H1 (cell line): Measurements from ENCODE around the gene APBA2.

Experiments used
- ASH2L ChIP-seq: fragments of 200-600, 300-600 bp; sonication (generic); IDR thresholded peaks from one replicate; pipeline ENCODE4 v1.7.1; 2017; ENCODE audit warnings: low read length
- CEBPB ChIP-seq: IDR thresholded peaks from 2 replicates; pipeline ENCODE4 v1.6.1; 2012; ENCODE audit warnings: low read depth, low read length
- CREB1 ChIP-seq: IDR thresholded peaks from 2 replicates; pipeline ENCODE4 v1.6.1; 2012; ENCODE audit warnings: inconsistent platforms
- EZH2 ChIP-seq: fragments of 200-600 bp; sonication (generic); IDR thresholded peaks from 2 replicates; pipeline ENCODE4 v1.7.1; 2012; ENCODE audit warnings: low read depth, mild to moderate bottlenecking, moderate library complexity, low read length, inconsistent platforms; ENCODE audit not compliant: severe bottlenecking
- POLR2A ChIP-seq, 2 experiments: IDR thresholded peaks; 1 replicate in 1 of 2; 2 replicates in 1 of 2; pipeline ENCODE4 v1.6.1; 2011; ENCODE audit warnings: low read depth in 2 of 2, low read length in 2 of 2, mild to moderate bottlenecking in 2 of 2; ENCODE audit errors: control extremely low read depth in 1 of 2
- SRF ChIP-seq: IDR thresholded peaks from 2 replicates; pipeline ENCODE4 v1.6.1; 2011; ENCODE audit warnings: mild to moderate bottlenecking, low read depth, low read length, moderate library complexity
- TAF1 ChIP-seq: IDR thresholded peaks from 2 replicates; pipeline ENCODE4 v1.6.1; 2011; ENCODE audit warnings: mild to moderate bottlenecking, low read depth, low read length
- YY1 ChIP-seq: IDR thresholded peaks from 2 replicates; pipeline ENCODE4 v1.6.1; 2011; ENCODE audit warnings: low read depth, mild to moderate bottlenecking, low read length
- TF ChIP-seq, protein P1 (sequence below), 3 experiments: IDR thresholded peaks; 1 replicate in 2 of 3; 2 replicates in 1 of 3; pipeline versions ENCODE4 v1.5.1 to v1.6.1; 2011; ENCODE audit warnings: low read length in 3 of 3, mild to moderate bottlenecking in 3 of 3, inconsistent platforms in 2 of 3, low read depth in 1 of 3, moderate library complexity in 1 of 3; ENCODE audit not compliant: insufficient read depth in 1 of 3; ENCODE audit errors: control extremely low read depth in 1 of 3
- TF ChIP-seq, protein P2 (sequence below): IDR thresholded peaks from 2 replicates; pipeline ENCODE4 v1.6.1; 2012; ENCODE audit warnings: inconsistent platforms
- TF ChIP-seq, protein P3 (sequence below): fragments of 300-600 bp; sonication (generic); IDR thresholded peaks from 2 replicates; pipeline ENCODE4 v1.7.1; 2012; ENCODE audit warnings: low read length, moderate library complexity, mild to moderate bottlenecking, inconsistent platforms; ENCODE audit not compliant: insufficient replicate concordance

DNA sequence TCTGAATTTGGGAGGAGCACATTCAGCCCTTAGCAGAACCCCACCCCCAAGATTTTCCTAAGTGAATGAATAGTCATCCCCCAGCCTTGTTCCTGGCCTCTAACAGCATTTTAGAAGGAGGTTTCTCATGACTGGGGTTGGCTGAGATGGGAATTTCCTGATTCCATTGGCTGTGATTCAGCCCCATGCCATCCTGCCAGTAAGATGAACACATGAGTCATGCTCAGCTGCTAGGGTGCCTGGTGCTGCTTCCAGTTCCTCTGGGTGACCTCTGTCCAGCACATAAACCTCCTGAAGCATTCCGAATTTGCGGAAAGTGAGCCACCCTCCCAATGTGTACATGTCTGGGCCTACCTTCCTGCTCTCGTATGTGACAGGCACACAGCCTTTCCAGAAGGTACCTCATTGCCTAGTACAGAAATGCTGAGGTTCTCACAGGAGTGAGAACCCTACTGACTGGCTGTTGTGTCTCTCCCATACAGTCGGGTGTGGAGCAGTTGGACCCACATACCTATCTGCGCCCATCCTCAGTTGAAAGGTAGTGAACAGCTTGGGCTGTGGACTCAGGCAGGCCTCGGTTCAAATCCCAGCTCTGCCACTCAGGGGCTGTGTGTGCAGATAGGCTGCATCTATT lies 91.7 kb downstream of the APBA2 start:
- TF ChIP-seq EZH2 (no peak), CEBPB (no peak), POLR2A (IDR thresholded peaks at IDR 0.05; ENCODE audit: control extremely low read depth in 1 of 2, low read depth in 2 of 2, low read length in 2 of 2) (no peak), YY1 (no peak), TAF1 (no peak), SRF (no peak), ASH2L (no peak), CREB1 (no peak)
- TF ChIP-seq, protein P1, sequence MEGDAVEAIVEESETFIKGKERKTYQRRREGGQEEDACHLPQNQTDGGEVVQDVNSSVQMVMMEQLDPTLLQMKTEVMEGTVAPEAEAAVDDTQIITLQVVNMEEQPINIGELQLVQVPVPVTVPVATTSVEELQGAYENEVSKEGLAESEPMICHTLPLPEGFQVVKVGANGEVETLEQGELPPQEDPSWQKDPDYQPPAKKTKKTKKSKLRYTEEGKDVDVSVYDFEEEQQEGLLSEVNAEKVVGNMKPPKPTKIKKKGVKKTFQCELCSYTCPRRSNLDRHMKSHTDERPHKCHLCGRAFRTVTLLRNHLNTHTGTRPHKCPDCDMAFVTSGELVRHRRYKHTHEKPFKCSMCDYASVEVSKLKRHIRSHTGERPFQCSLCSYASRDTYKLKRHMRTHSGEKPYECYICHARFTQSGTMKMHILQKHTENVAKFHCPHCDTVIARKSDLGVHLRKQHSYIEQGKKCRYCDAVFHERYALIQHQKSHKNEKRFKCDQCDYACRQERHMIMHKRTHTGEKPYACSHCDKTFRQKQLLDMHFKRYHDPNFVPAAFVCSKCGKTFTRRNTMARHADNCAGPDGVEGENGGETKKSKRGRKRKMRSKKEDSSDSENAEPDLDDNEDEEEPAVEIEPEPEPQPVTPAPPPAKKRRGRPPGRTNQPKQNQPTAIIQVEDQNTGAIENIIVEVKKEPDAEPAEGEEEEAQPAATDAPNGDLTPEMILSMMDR (IDR thresholded peaks at IDR 0.05; ENCODE audit: control extremely low read depth in 1 of 3, insufficient read depth in 1 of 3, low read depth in 1 of 3, low read length in 3 of 3), result no peak
- TF ChIP-seq, protein P2, sequence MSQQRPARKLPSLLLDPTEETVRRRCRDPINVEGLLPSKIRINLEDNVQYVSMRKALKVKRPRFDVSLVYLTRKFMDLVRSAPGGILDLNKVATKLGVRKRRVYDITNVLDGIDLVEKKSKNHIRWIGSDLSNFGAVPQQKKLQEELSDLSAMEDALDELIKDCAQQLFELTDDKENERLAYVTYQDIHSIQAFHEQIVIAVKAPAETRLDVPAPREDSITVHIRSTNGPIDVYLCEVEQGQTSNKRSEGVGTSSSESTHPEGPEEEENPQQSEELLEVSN, result no peak
- TF ChIP-seq, protein P3, sequence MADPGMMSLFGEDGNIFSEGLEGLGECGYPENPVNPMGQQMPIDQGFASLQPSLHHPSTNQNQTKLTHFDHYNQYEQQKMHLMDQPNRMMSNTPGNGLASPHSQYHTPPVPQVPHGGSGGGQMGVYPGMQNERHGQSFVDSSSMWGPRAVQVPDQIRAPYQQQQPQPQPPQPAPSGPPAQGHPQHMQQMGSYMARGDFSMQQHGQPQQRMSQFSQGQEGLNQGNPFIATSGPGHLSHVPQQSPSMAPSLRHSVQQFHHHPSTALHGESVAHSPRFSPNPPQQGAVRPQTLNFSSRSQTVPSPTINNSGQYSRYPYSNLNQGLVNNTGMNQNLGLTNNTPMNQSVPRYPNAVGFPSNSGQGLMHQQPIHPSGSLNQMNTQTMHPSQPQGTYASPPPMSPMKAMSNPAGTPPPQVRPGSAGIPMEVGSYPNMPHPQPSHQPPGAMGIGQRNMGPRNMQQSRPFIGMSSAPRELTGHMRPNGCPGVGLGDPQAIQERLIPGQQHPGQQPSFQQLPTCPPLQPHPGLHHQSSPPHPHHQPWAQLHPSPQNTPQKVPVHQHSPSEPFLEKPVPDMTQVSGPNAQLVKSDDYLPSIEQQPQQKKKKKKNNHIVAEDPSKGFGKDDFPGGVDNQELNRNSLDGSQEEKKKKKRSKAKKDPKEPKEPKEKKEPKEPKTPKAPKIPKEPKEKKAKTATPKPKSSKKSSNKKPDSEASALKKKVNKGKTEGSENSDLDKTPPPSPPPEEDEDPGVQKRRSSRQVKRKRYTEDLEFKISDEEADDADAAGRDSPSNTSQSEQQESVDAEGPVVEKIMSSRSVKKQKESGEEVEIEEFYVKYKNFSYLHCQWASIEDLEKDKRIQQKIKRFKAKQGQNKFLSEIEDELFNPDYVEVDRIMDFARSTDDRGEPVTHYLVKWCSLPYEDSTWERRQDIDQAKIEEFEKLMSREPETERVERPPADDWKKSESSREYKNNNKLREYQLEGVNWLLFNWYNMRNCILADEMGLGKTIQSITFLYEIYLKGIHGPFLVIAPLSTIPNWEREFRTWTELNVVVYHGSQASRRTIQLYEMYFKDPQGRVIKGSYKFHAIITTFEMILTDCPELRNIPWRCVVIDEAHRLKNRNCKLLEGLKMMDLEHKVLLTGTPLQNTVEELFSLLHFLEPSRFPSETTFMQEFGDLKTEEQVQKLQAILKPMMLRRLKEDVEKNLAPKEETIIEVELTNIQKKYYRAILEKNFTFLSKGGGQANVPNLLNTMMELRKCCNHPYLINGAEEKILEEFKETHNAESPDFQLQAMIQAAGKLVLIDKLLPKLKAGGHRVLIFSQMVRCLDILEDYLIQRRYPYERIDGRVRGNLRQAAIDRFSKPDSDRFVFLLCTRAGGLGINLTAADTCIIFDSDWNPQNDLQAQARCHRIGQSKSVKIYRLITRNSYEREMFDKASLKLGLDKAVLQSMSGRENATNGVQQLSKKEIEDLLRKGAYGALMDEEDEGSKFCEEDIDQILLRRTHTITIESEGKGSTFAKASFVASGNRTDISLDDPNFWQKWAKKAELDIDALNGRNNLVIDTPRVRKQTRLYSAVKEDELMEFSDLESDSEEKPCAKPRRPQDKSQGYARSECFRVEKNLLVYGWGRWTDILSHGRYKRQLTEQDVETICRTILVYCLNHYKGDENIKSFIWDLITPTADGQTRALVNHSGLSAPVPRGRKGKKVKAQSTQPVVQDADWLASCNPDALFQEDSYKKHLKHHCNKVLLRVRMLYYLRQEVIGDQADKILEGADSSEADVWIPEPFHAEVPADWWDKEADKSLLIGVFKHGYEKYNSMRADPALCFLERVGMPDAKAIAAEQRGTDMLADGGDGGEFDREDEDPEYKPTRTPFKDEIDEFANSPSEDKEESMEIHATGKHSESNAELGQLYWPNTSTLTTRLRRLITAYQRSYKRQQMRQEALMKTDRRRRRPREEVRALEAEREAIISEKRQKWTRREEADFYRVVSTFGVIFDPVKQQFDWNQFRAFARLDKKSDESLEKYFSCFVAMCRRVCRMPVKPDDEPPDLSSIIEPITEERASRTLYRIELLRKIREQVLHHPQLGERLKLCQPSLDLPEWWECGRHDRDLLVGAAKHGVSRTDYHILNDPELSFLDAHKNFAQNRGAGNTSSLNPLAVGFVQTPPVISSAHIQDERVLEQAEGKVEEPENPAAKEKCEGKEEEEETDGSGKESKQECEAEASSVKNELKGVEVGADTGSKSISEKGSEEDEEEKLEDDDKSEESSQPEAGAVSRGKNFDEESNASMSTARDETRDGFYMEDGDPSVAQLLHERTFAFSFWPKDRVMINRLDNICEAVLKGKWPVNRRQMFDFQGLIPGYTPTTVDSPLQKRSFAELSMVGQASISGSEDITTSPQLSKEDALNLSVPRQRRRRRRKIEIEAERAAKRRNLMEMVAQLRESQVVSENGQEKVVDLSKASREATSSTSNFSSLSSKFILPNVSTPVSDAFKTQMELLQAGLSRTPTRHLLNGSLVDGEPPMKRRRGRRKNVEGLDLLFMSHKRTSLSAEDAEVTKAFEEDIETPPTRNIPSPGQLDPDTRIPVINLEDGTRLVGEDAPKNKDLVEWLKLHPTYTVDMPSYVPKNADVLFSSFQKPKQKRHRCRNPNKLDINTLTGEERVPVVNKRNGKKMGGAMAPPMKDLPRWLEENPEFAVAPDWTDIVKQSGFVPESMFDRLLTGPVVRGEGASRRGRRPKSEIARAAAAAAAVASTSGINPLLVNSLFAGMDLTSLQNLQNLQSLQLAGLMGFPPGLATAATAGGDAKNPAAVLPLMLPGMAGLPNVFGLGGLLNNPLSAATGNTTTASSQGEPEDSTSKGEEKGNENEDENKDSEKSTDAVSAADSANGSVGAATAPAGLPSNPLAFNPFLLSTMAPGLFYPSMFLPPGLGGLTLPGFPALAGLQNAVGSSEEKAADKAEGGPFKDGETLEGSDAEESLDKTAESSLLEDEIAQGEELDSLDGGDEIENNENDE, result no peak
